A549 (cell line): ENCODE results near the gene CIBAR2.

Experiments used
- CHD4 ChIP-seq: fragments of 200-600 bp; sonication (generic); IDR thresholded peaks from 2 replicates; pipeline ENCODE4 v1.6.1; 2016; ENCODE audit warnings: antibody characterized with exemption, mild to moderate bottlenecking, borderline replicate concordance
- EP300 ChIP-seq, 2 experiments: fragments of >200 bp; sonication (Bioruptor Twin); formaldehyde crosslinking; IDR thresholded peaks; 2 replicates in 1 of 2; 3 replicates in 1 of 2; pipeline ENCODE4 v1.6.1; 2016 to 2017
- FOSL2 ChIP-seq, 2 experiments: fragments of 450-650 bp in 1 of 2; fragments of >200 bp in 1 of 2; sonication (Bioruptor Twin) in 1 of 2; formaldehyde crosslinking; IDR thresholded peaks; 2 replicates each; pipeline versions ENCODE4 v1.5.0 to v1.6.1; 2016 to 2020; ENCODE audit warnings: mild to moderate bottlenecking in 1 of 2, moderate library complexity in 1 of 2
- POLR2A ChIP-seq: IDR thresholded peaks from 2 replicates; pipeline ENCODE4 v1.6.1; 2012; ENCODE audit warnings: mild to moderate bottlenecking, low read length

DNA sequence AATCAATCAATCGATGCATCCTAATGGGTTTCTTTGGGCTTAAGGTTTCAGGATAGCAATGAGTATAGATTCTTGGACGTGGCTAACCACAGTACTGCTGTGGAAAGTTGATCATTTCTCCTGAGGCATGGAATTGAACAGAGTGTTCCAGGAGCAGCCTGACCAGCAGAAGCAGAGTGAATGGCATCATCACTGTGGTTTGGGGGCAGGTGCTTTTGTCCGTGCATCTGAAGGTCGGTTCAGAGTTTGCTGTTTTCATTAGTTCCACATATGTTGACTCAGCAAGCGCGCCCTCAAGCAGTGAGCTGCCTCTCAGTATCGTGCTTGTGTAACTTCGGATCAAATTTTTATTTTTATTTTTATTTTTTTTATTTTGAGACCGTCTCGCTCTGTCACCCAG is 59.7 kb downstream of the CIBAR2 start:
- TF ChIP-seq FOSL2 (IDR thresholded peaks at IDR 0.05) (no peak), FOSL2 (CRISPR knock-in tag; IDR thresholded peaks at IDR 0.05) (no peak), POLR2A (no peak), EP300 (IDR thresholded peaks at IDR 0.05) (no peak), CHD4 (no peak)
